A673 (cell line): ENCODE results near the gene SGMS1.

Experiments used
- EZH2 ChIP-seq: fragments of 200-600 bp; sonication (generic); IDR thresholded peaks from 2 replicates; pipeline ENCODE4 v1.6.1; 2017; ENCODE audit warnings: borderline replicate concordance, low read depth, mild to moderate bottlenecking, mixed read lengths, antibody characterized with exemption, low read length; ENCODE audit not compliant: poor library complexity, severe bottlenecking
- TF ChIP-seq, protein P1 (sequence below): fragments of 300-800, 200-600 bp; sonication (generic); conservative IDR thresholded peaks from 2 replicates; pipeline ENCODE4 v1.5.1; 2017; ENCODE audit warnings: low read depth, mild to moderate bottlenecking, antibody characterized with exemption, low read length, moderate library complexity, mixed read lengths

DNA sequence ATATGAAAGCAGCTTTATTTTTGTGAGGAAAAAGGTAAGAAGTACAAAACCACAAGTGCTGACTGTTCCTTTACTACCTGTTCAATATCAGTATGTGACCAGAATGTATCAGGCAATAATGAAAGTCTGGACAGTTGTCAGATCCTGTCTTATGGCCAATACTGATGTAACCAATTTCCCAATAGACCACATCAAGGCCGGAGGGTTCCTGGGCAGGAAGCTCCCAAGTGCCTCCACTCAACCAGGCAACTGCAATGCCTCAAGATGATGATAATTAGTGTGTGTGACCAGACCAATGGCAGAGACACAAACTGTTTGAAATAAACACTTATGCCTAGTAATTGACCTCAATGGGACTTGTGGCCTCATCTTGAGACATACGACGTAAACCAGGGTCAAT lies 223.1 kb downstream of the SGMS1 start:
- TF ChIP-seq, protein P1, sequence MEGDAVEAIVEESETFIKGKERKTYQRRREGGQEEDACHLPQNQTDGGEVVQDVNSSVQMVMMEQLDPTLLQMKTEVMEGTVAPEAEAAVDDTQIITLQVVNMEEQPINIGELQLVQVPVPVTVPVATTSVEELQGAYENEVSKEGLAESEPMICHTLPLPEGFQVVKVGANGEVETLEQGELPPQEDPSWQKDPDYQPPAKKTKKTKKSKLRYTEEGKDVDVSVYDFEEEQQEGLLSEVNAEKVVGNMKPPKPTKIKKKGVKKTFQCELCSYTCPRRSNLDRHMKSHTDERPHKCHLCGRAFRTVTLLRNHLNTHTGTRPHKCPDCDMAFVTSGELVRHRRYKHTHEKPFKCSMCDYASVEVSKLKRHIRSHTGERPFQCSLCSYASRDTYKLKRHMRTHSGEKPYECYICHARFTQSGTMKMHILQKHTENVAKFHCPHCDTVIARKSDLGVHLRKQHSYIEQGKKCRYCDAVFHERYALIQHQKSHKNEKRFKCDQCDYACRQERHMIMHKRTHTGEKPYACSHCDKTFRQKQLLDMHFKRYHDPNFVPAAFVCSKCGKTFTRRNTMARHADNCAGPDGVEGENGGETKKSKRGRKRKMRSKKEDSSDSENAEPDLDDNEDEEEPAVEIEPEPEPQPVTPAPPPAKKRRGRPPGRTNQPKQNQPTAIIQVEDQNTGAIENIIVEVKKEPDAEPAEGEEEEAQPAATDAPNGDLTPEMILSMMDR: no peak
- TF ChIP-seq EZH2: no peak
